ENCODE results near the gene RIOX2. TPM values are rescaled to one million over a fixed set of nuclear protein-coding genes. Genes with fewer than 3 reads are reported as not detected.

RIOX2 gene
- total and polyA plus RNA-seq, 2 of the 13 experiments (the other 11 are each of a cell fraction or from before 2014, with no cell fraction given), result 19.9 to 43.3 TPM

GRCh38 chr3:97999103-97999502 lies 26.9 kb upstream of the RIOX2 start (continued):
- TF ChIP-seq NR1H2 (CRISPR knock-in tag; IDR thresholded peaks at IDR 0.05; ENCODE audit: borderline replicate concordance, low read depth), result no peak
- no peak for TF ChIP-seq TSC22D2 (CRISPR knock-in tag; IDR thresholded peaks at IDR 0.05; ENCODE audit: borderline replicate concordance)
- no peak for TF ChIP-seq ARID3A (IDR thresholded peaks at IDR 0.05; ENCODE audit: low read depth, low read length)
- TF ChIP-seq BCL6 (CRISPR knock-in tag; IDR thresholded peaks at IDR 0.05), result no peak
- TF ChIP-seq TGIF2 (CRISPR knock-in tag; IDR thresholded peaks at IDR 0.05), result no peak
- TF ChIP-seq, protein P1, sequence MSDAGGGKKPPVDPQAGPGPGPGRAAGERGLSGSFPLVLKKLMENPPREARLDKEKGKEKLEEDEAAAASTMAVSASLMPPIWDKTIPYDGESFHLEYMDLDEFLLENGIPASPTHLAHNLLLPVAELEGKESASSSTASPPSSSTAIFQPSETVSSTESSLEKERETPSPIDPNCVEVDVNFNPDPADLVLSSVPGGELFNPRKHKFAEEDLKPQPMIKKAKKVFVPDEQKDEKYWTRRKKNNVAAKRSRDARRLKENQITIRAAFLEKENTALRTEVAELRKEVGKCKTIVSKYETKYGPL (CRISPR knock-in tag; IDR thresholded peaks at IDR 0.05), result no peak

- no peaks in the 10 kb centered on the region for H3K36me3 ChIP-seq (replicated peaks in 1 of 2; ENCODE audit: control insufficient read depth in 1 of 2, insufficient read depth in 2 of 2, low read length in 2 of 2)
- 97% methylated on average over 4 of the region's 4 CpGs for WGBS (ENCODE audit: low lambda C conversion rate)
- DNase-seq (ENCODE audit: low spot score) (no peak), ATAC-seq (no peak), FAIRE-seq (no peak)
- CTCF ChIA-PET (ENCODE audit: low intra/inter-chr PET ratio, low total read pairs), result no interaction called here
- no peaks in the 10 kb centered on the region for H4K20me1 ChIP-seq (ENCODE audit: insufficient read depth, low read length)
- peaks cover 41% of the 10 kb centered on the region for H3K4me1 ChIP-seq (ENCODE audit: insufficient read depth, low read length)
- H3K4me2 ChIP-seq (ENCODE audit: low read depth, low read length), result no peak overlapping the region
- H3K9ac ChIP-seq (ENCODE audit: insufficient read depth, low read depth, low read length), result no peak overlapping the region
- no peaks in the 10 kb centered on the region for H3K79me2 ChIP-seq (ENCODE audit: insufficient read depth, low read length)
- H2AFZ ChIP-seq (ENCODE audit: low read length), result no peak overlapping the region
- H3K4me3 ChIP-seq (replicated peaks in 1 of 3; ENCODE audit: insufficient read depth in 1 of 3, low read depth in 2 of 3, low read length in 3 of 3), result no peak overlapping the region
- no peak overlapping the region for H3K27ac ChIP-seq (ENCODE audit: extremely low read length, insufficient read depth, low read length)
- no TSS peak for BruUV-seq (replicated peaks)
- in situ Hi-C loops (cut with HindIII; ENCODE audit: extremely low pct_ligation_motif_present, low pct_unique_long_range_greater_than_20kb), result no loop called here
- no peaks in the 10 kb centered on the region for H3K9me3 ChIP-seq (ENCODE audit: low read length)
- H3K27me3 ChIP-seq (ENCODE audit: control insufficient read depth in 1 of 2, insufficient read depth in 2 of 2, low read length in 2 of 2), result no peaks in the 10 kb centered on the region
- POLR2A ChIA-PET, result no interaction called here
- intact Hi-C loops (cut with micrococcal nuclease; ENCODE audit: unreplicated experiment), result no loop called here
- TF ChIP-seq, protein P2, sequence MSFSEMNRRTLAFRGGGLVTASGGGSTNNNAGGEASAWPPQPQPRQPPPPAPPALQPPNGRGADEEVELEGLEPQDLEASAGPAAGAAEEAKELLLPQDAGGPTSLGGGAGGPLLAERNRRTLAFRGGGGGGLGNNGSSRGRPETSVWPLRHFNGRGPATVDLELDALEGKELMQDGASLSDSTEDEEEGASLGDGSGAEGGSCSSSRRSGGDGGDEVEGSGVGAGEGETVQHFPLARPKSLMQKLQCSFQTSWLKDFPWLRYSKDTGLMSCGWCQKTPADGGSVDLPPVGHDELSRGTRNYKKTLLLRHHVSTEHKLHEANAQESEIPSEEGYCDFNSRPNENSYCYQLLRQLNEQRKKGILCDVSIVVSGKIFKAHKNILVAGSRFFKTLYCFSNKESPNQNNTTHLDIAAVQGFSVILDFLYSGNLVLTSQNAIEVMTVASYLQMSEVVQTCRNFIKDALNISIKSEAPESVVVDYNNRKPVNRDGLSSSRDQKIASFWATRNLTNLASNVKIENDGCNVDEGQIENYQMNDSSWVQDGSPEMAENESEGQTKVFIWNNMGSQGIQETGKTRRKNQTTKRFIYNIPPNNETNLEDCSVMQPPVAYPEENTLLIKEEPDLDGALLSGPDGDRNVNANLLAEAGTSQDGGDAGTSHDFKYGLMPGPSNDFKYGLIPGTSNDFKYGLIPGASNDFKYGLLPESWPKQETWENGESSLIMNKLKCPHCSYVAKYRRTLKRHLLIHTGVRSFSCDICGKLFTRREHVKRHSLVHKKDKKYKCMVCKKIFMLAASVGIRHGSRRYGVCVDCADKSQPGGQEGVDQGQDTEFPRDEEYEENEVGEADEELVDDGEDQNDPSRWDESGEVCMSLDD (CRISPR knock-in tag; IDR thresholded peaks at IDR 0.05; ENCODE audit: borderline replicate concordance), result no peak
- TF ChIP-seq ZNF782 (CRISPR knock-in tag; IDR thresholded peaks at IDR 0.05; ENCODE audit: borderline replicate concordance), result no peak
- no peak for TF ChIP-seq HMG20A (CRISPR knock-in tag; IDR thresholded peaks at IDR 0.05; ENCODE audit: borderline replicate concordance)
- no peak for TF ChIP-seq ZNF879 (CRISPR knock-in tag; IDR thresholded peaks at IDR 0.05)
- no peak for TF ChIP-seq NFKB2 (CRISPR knock-in tag; IDR thresholded peaks at IDR 0.05; ENCODE audit: borderline replicate concordance)
- TF ChIP-seq, protein P3, sequence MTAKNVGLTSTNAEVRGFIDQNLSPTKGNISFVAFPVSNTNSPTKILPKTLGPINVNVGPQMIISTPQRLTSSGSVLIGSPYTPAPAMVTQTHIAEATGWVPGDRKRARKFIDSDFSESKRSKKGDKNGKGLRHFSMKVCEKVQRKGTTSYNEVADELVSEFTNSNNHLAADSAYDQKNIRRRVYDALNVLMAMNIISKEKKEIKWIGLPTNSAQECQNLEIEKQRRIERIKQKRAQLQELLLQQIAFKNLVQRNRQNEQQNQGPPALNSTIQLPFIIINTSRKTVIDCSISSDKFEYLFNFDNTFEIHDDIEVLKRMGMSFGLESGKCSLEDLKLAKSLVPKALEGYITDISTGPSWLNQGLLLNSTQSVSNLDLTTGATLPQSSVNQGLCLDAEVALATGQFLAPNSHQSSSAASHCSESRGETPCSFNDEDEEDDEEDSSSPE (CRISPR knock-in tag; IDR thresholded peaks at IDR 0.05), result no peak
- no peak for TF ChIP-seq CENPBD1 (CRISPR knock-in tag; IDR thresholded peaks at IDR 0.05; ENCODE audit: borderline replicate concordance, low read depth)
- TF ChIP-seq DNMT3B (CRISPR knock-in tag; conservative IDR thresholded peaks at IDR 0.05), result no peak
- TF ChIP-seq CREB1 (IDR thresholded peaks at IDR 0.05), result no peak
- TF ChIP-seq CREB1 (CRISPR knock-in tag; IDR thresholded peaks at IDR 0.05), result no peak
- TF ChIP-seq ZNF784 (CRISPR knock-in tag; IDR thresholded peaks at IDR 0.05; ENCODE audit: borderline replicate concordance), result no peak
- TF ChIP-seq ZNF451 (CRISPR knock-in tag; IDR thresholded peaks at IDR 0.05), result no peak
These were observed 24.8 kb upstream of the RIOX2 start for GRCh38 chr3:97996988-97997387.

Data from HepG2 (cell line).